Left lung (tissue), 10 donors: ENCODE measurements around the gene PRTG. TPM values are rescaled to one million over a fixed set of nuclear protein-coding genes. Genes with fewer than 3 reads are reported as not detected.
"Not testable (repeated sequence)": the region's sequence is repeated elsewhere in the genome, so short reads cannot be mapped to it uniquely, and the experiment has no call there.

Experiments used
- ATAC-seq: fragments of 200-7000 bp; cut with Tn5 transposase; one replicate; pipeline ENCODE4 v1.9.1; 2020; ENCODE audit warnings: moderate library complexity
- DNase-seq, 4 donors: peaks; one replicate each; pipeline ENCODE4 v3.0.0-alpha.2; 2013 to 2020
- H3K27ac ChIP-seq, 2 donors: fragments of 200-600 bp; sonication (generic) in 1 of 2; one replicate each; pipeline versions ENCODE4 v1.5.0 to v1.8.0; 2020 to 2021
- H3K27me3 ChIP-seq, 2 donors: fragments of 200-600 bp; sonication (generic) in 1 of 2; one replicate each; pipeline versions ENCODE4 v1.5.0 to v1.8.0; 2020 to 2021
- H3K36me3 ChIP-seq, 2 donors: fragments of 200-600 bp; sonication (generic) in 1 of 2; one replicate each; pipeline versions ENCODE4 v1.5.0 to v1.8.0; 2020 to 2021
- H3K4me1 ChIP-seq, 2 donors: fragments of 200-600 bp; one replicate each; pipeline ENCODE4 v1.8.0; 2021
- H3K4me3 ChIP-seq, 2 donors: fragments of 200-600 bp; sonication (generic) in 1 of 2; one replicate each; pipeline versions ENCODE4 v1.5.0 to v1.8.0; 2020 to 2021; ENCODE audit warnings: mild to moderate bottlenecking in 1 of 2
- H3K9me3 ChIP-seq, 2 donors: fragments of 200-600 bp; sonication (generic) in 1 of 2; one replicate each; pipeline versions ENCODE4 v1.5.0 to v1.8.0; 2020 to 2021
- CTCF ChIP-seq, 2 donors: fragments of 200-600 bp; sonication (generic) in 1 of 2; IDR thresholded peaks; one replicate each; pipeline versions ENCODE4 v1.5.0 to v1.8.0; 2021; ENCODE audit warnings: antibody characterized with exemption in 2 of 2
- intact Hi-C, 2 donors: fragments of 100-400 bp; cut with DNase I; formaldehyde crosslinking; loops; one replicate each; pipeline versions ENCODE4 v1.11.2 to v1.14.2; 2022
- polyA plus RNA-seq, 6 donors: library from polyadenylated mRNA; unstranded; fragments of 120-200 nt; gene quantifications; one replicate each; pipeline ENCODE4 v1.2.1, GENCODE V29; 2013; ENCODE audit not compliant: insufficient read length in 6 of 6
- total RNA-seq, 2 donors: library from RNA; stranded (reverse); fragmentation: NEBNext Ultra II Directional; extraction: Animal tissue kit (Norgen Biotek cat#: 25700); gene quantifications; one replicate each; pipeline ENCODE4 v1.2.1, GENCODE V29; 2021
- donor health status: DM: no; HTN: yes; CAD: no.
- donor health status: DM: no; HTN: no; CAD: no.

The PRTG gene
- total and polyA plus RNA-seq, 8 donors = 6.7 to 10.7 (median 6.8) TPM

DNA sequence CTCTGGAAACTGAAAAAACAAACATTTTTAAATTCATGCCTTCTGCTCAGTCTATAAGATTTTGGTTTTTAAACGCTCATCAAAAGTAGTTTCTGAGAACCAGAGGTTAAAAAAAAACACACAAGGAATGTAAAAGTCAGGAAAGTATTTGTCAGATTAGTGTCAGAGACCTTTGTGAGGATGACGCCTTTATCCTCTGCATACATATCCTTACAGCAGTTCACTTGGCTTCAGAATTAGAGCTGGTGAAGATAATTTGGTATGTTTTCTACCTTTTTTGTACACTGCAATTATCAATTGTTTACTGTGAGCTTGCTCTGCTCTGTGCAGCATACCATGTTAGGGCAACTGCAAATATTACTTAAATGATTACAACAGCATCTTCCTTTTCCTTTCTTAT is 8.3 kb downstream of the PRTG start:
- no peak for ATAC-seq
- Histone ChIP-seq H3K27ac (no peak overlapping the region), H3K27me3 (peaks cover 0 to 17% of the 10 kb centered on the region in 2 donors), H3K4me3 (no peak overlapping the region), H3K36me3 (no peaks in the 10 kb centered on the region), H3K4me1 (no peaks in the 10 kb centered on the region), H3K9me3 (no peaks in the 10 kb centered on the region)
- intact Hi-C loops = no loop called here
- TF ChIP-seq CTCF (IDR thresholded peaks at IDR 0.05) = no peak
- DNase-seq = no peak

DNA sequence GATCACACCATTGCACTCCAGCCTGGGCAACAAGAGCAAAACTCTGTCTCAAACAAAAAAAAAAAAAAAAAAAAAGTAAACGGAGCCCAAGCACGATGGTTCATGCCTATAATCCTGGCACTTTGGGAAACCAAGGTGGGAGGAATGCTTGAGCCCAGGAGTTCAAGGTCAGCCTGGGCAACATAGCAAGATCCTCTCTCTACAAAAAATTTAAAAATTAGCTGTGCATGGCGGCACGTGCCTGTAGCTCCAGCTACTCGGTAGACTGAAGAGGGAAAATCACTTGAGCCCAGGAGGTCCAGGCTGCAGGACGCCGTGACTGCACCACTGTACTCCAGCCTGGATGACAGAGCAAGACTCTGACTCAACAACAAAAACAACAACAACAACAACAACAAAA is 9.5 kb downstream of the PRTG start:
- ATAC-seq, DNase-seq, intact Hi-C loops, H3K9me3 ChIP-seq, H3K4me1 ChIP-seq, H3K36me3 ChIP-seq, H3K27me3 ChIP-seq, H3K4me3 ChIP-seq, H3K27ac ChIP-seq: not testable (repeated sequence)

DNA sequence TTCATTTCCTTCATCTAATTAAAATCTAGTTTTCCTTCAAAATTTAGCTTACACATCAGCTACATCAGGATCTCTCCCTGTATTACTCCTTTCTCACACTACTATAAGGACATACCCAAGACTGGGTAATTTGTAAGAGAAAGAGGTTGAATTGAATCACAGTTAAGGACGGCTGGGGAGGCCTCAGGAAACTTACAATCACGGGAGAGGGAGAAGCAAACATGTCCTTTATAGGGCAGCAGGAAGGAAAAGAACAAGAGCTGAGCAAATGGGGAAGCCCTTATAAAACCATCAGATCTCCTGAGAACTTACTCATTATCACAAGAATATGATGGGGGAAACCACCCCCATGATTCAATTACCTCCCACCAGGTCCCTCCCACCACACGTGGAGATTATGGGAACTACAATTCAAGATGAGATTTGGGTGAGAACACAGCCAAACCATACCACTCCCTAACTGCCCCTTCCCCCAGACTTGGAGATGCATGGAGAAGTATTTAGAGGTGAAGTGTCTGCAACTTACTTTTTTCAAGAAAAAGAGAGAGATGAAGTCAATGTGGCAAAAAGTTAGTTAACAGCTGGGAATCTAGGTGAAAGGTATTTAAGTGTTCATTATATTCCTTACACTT is 21.3 kb downstream of the PRTG start:
- intact Hi-C loops = no loop called here
- no peak overlapping the region for H3K4me3 ChIP-seq
- H3K4me1 ChIP-seq = no peaks in the 10 kb centered on the region
- TF ChIP-seq CTCF (IDR thresholded peaks at IDR 0.05) = no peak
- ATAC-seq = no peak
- H3K27ac ChIP-seq = no peak overlapping the region
- no peaks in the 10 kb centered on the region for H3K27me3 ChIP-seq
- no peaks in the 10 kb centered on the region for H3K36me3 ChIP-seq
- peaks cover 0 to 2% of the 10 kb centered on the region in 2 donors for H3K9me3 ChIP-seq
- DNase-seq = no peak

- no peak for TF ChIP-seq CTCF (IDR thresholded peaks at IDR 0.05)
- DNase-seq (no peak), ATAC-seq (peak; percentile 45)
- no peaks in the 10 kb centered on the region for H3K27me3 ChIP-seq
- intact Hi-C loops = no loop called here
- H3K36me3 ChIP-seq = no peaks in the 10 kb centered on the region
- H3K27ac ChIP-seq = no peak overlapping the region
- no peaks in the 10 kb centered on the region for H3K4me1 ChIP-seq
- no peak overlapping the region for H3K4me3 ChIP-seq
- H3K9me3 ChIP-seq = no peaks in the 10 kb centered on the region
Measured at GRCh38 chr15:55715355-55716076, 27.4 kb downstream of the PRTG start.

DNA sequence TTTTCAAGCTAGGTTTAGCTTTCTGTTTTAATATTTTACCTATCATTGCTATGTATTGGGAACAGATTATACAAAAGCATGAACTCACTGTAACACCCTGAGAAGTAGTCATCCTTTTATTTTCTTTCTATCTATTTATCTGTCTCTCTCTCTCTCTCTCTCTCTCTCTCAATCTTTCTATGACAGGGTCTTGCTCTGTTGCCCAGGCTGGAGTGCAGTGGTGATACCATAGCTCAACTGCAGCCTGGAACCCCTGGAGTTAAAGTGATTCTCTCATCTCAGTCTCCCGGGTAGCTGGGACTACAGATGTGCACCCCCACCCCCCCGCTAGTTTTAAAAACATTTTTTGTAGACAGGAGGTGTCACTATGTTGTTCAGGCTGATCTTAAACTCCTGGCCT is 28.9 kb downstream of the PRTG start:
- ATAC-seq (no peak), DNase-seq (no peak)
- Histone ChIP-seq H3K27me3 (no peaks in the 10 kb centered on the region), H3K4me1 (no peaks in the 10 kb centered on the region), H3K9me3 (no peaks in the 10 kb centered on the region), H3K27ac (no peak overlapping the region), H3K4me3 (no peak overlapping the region), H3K36me3 (no peaks in the 10 kb centered on the region)
- intact Hi-C loops = no loop called here
- no peak for TF ChIP-seq CTCF (IDR thresholded peaks at IDR 0.05)
